ENCODE data around the gene HEPACAM2.

Gene HEPACAM2

GRCh38 chr7:93202594-93203250 is 23.5 kb downstream of the HEPACAM2 start:
- DNase-seq (ENCODE audit: low spot score) = no peak

GRCh38 chr7:93198472-93198871 is 27.8 kb downstream of the HEPACAM2 start:
- no peak for DNase-seq (ENCODE audit: low spot score)

DNA sequence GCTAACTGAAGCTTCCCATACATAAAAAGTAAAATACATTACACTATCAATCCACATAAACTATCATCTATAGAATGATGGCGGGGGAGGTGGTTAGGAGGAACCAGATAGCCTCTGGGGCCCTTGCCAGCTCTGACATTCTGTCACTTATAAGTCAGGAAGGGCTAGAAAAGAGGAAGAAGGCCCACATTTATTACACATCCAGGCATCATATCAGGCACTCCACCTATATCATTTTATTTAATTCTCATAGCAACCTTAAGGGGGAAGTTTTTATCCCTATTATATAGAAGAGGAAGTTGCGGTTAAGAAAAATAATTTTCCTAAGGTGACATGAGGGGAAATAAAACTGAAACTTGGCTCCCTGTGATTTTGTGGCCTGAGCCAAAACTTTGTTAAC is 29.9 kb downstream of the HEPACAM2 start:
- no peak for DNase-seq (ENCODE audit: low spot score)

GRCh38 chr7:93194386-93194785 is 31.9 kb downstream of the HEPACAM2 start:
- no peak for DNase-seq (ENCODE audit: low spot score)

DNA sequence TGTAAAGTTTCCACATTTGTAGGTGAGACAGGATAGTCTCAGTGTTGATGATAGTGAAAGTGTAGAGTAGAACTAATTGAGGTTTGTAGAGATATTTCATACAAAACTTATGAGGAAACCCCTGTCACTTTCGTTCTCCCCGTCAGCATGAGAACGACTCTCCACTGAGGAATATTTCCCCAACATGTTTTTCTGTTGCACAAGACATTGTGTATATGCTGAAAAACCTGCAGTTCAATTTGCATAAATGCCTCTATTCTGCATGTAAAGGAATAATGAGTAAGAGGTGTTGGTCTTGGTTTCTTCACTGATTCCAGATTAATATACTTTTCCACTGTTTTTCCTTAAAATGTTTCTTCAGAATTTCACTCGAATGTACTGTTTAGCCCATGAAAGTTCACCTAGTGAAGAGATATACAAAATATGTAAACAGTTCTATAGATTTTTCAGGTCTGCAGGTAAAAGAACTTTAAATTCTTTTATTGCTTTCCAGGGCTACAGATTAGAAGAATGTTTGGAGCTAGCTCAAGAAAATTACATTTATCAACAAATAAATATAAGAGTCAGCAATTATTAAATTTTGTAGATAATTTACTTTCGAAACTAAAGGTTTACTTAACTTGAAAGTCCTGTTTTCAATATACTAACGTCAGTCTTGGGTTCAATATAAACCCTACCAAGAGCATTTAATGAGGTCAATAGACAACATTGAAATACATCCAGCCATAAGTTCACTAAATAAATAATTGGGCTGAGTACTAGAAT is 37.2 kb downstream of the HEPACAM2 start:
- no peak for DNase-seq (ENCODE audit: low spot score)

GRCh38 chr7:93185303-93186027 is 40.8 kb downstream of the HEPACAM2 start:
- DNase-seq (ENCODE audit: low spot score) = no peak

GRCh38 chr7:93179173-93179572 is 47.1 kb downstream of the HEPACAM2 start:
- DNase-seq (ENCODE audit: low spot score) = no peak

GRCh38 chr7:93178213-93178612 is 48.1 kb downstream of the HEPACAM2 start:
- DNase-seq (ENCODE audit: low spot score) = no peak

DNA sequence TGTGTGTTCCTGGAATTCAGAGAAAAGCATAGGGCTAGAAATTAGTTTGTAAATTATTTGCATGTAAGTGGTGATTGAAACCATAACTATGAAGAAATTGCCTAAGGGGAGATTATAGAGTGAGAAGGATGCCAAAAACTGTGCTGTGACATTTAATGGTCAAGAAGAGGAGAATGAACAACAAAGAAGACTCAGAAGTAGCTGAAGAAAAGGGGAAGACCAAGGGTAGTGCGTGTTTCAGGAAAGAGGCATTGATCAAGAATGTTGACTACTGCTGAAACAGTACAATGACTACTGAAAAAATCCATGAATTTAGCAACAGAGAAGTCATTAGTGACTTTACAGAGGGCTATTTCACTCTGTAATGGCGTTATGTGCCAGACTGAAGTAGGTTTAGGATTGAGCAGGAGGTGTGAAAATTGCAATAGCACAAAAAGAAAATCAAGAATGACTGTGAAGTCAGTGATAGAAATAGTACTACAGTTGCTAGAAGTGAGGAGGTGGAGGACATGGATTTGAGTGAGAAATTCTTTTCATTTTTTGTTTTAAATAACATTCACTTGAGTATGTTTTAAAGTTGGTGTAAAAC is 49.2 kb downstream of the HEPACAM2 start:
- no peak for DNase-seq (ENCODE audit: low spot score)

DNA sequence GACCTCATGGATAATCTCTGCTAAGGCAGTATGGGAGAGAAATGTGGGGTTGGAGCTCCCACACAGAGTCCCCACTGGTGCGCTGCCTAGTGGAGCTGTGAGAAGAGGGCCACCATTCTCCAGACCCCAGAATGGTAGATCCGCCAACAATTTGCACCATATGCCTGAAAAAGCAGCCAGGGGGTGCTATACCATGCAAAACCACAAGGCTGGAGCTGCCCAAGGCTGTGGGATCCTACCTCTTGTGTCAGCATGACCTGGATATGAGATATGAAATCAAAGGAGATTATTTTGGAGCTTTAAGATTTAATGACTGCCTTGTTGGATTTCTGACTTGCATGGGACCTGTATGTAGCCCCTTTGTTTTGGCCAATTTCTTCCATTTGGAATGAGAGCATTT is 51.0 kb downstream of the HEPACAM2 start:
- no peak for DNase-seq (ENCODE audit: low spot score)

- DNase-seq (ENCODE audit: low spot score) = no peak
Observed at GRCh38 chr7:93172683-93173082, 53.6 kb downstream of the HEPACAM2 start.

- no peak for DNase-seq (ENCODE audit: low spot score)
Observed at GRCh38 chr7:93171606-93172226, 54.6 kb downstream of the HEPACAM2 start.

GRCh38 chr7:93165447-93165846 is 60.8 kb downstream of the HEPACAM2 start:
- DNase-seq (ENCODE audit: low spot score) = peak; percentile 44

DNA sequence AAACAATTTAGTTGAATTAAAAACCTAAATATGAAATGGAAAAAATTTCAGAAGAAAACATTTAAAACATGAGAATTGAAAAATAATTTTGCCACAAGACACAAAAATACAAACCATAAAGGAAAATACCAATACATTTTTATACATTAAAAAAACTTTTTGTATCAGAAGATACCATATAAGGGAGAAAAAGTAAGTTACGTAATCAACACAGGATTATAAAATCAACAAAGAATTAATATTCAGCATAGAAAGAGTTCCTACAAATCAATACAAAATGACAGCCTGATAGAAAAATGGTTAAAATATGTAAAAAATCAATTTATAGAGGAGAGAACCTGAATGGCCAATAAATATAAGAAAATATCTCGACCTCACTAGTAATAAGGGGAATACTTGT is 61.5 kb downstream of the HEPACAM2 start:
- DNase-seq (ENCODE audit: low spot score) = no peak

DNA sequence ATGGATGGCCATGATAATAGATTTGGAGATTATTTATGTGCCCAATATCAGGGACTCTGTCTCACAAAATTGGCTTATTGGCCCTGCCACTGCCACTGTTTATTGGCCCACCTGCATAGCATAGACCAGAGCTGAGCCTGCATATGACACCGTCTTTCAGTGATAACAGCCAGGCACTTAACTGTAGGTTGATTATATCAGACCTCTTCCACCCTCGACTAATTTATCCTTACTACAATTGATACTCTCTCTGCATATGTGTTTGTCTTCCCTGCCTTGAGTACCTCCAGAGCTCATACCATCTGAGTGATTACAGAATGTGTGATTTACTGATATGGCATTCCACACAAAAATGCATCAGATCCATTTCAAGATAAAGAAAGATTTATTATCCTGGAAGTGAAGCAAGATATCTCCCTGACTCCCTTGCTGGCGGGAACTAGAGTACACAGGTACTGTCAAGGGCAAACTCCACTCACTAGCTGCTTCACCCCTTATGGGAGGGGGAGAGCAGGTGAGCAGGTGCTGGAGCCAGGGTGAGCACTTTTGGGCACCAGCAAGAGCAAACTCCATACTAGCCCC is 65.0 kb downstream of the HEPACAM2 start:
- DNase-seq (ENCODE audit: low spot score) = no peak

DNA sequence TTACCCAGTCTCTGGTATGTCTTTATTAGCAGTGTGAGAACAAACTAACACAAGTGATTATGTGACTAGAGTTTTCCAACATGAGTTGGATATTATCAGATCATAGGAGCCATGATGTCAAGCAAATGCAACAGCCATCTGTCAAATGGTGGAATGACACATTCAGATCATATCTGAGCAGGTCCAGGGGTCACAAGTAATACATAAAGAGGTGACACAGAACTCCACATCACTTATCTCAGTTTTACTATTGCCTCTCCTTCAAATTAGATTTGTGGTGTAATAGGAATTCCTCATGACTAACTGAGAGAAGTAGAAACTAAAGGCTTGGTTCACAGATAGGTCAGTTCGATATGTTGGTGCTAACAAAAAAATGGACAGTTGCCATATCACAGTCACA is 65.9 kb downstream of the HEPACAM2 start:
- no peak for DNase-seq (ENCODE audit: low spot score)

GRCh38 chr7:93159490-93159889 is 66.8 kb downstream of the HEPACAM2 start:
- no peak for DNase-seq (ENCODE audit: low spot score)

GRCh38 chr7:93156884-93157283 is 69.4 kb downstream of the HEPACAM2 start:
- DNase-seq (ENCODE audit: low spot score) = no peak

DNA sequence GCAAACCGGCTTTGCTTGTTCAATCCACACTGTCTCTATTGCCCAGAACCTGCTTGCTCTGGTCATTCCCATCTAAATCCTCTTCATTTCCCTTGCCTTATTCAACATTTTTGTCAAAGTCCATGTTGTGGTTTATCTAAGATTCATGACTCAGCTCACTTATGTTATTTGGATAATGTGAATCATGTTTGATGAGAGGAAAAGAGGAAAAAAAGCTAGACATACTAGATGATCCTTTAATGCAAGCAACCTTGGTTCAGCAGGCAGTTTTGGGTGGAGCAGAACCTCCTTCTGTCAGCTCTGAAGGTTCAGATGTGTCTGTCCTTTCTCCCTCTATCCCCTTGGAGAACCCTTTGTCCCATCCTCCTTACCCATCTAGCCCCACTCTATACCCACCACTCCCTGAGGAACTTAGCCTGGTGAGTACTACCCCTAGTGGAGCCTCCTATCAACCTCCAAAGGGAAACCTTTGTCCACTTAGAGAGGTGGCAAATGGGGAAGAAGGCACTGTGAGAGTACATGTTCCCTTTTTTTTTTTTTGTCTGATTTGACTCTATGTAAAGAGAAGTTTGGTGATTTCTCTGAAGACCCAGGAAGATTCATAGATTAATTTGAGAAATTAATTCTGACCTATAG is 76.0 kb downstream of the HEPACAM2 start:
- no peak for DNase-seq (ENCODE audit: low spot score)

- DNase-seq (ENCODE audit: low spot score) = no peak
Observed at GRCh38 chr7:93148727-93149126, 77.5 kb downstream of the HEPACAM2 start.

- peak; percentile 45 for DNase-seq (ENCODE audit: low spot score)
Observed at GRCh38 chr7:93148144-93148543, 78.1 kb downstream of the HEPACAM2 start, which contains the start of gene SAMD9L. SAMD9L (minus strand) TSS chr7:93148385; CDS start chr7:93135971, 12,414 bp downstream.

Data from CD4-positive, alpha-beta T cell treated with Interleukin-2 at 100 ng/mL for 4 hours (primary cell).